HG03575 (cell line): Measurements from ENCODE around the gene CST4.
"Not testable (repeated sequence)": the region's sequence is repeated elsewhere in the genome, so short reads cannot be mapped to it uniquely, and the experiment has no call there.

Experiments
- ATAC-seq: cut with Tn5 transposase; IDR thresholded peaks from one replicate; pipeline ENCODE4 v1.9.1; 2021; ENCODE audit not compliant: unreplicated experiment, insufficient number of reproducible peaks, low FRiP score; ENCODE audit errors: extremely low read depth

CST4 gene

DNA sequence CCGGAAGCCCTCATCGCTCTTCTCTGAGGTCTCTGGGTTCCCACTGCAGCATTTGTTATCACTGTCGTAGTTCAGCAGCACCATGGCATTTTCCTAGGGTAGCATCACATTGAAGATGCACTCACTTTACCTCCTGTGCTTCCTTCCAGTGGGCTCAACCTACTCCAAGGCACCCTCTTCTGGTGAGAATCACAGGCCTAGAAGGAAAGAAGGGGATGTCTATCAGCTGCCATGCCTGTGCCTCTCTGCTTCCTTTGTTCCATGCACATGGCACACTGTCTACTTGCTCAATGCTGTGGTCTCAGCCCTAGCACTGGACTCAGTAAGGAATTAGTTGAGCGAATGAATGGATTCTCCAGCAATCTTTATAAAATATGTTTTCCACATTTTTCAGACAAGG is 22.6 kb downstream of the CST4 start:
- no peak for ATAC-seq

DNA sequence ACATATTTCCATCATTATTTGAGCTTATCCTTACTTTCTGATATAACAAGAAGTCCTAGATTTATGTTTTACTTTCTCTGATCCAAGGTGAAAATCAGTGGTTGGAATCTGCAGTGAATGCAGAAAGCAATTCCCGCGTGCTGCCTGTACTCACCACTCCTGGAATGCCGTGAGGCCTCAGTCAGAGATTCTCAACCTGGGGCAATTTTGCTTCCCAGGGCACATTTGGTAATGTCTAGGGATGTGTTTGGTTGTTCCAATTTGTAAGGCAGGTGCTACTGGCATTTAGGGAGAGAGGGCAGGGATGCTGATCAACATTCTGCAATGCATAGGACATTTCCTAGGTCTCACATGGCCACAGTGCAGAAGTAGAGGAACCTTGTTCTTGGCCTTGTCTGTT is 23.9 kb downstream of the CST4 start:
- ATAC-seq: no peak

- ATAC-seq: not testable (repeated sequence)
Measured at GRCh38 chr20:23664046-23664445, 24.8 kb downstream of the CST4 start.

GRCh38 chr20:23663180-23663579 is 25.7 kb downstream of the CST4 start:
- no peak for ATAC-seq

DNA sequence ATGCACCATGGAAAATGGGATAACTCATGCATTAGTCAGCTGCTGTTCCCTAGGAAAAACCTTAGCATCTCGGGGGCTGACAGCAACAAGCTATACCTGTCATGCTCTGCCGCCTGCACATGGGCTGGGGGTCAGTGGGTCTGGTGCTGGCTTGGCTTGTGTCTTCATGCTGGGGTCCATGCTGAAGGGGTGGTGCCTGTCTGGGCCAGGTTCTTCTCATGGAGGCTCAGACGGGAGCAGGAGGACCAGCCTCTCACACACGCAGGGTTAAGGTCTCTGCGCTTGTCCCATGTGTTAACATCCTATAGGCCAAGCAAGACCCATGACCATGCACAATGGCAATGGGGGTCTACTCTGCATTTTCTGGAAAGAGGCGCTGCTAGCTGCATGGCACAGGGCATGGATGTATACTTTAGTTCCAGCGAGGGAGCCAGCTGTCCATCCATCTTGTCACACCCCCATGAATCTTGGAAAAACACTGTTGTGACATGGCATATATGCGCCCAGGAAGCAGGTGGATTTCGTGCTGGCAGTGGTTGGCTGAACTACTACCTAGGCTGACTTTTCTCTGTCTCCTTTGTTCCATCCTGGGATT is 26.5 kb downstream of the CST4 start:
- ATAC-seq: no peak

- ATAC-seq: no peak
Measured at GRCh38 chr20:23661002-23661429, 27.8 kb downstream of the CST4 start.

GRCh38 chr20:23659989-23660837 is 28.6 kb downstream of the CST4 start:
- ATAC-seq: no peak

GRCh38 chr20:23659610-23659988 is 29.2 kb downstream of the CST4 start:
- ATAC-seq: not testable (repeated sequence)

GRCh38 chr20:23658989-23659609 is 29.7 kb downstream of the CST4 start:
- no peak for ATAC-seq

- no peak for ATAC-seq
Measured at GRCh38 chr20:23658336-23658735, 30.5 kb downstream of the CST4 start.

- ATAC-seq: no peak
Measured at GRCh38 chr20:23657202-23657601, 31.6 kb downstream of the CST4 start.

- ATAC-seq: no peak
Measured at GRCh38 chr20:23656372-23656771, 32.5 kb downstream of the CST4 start.

- no peak for ATAC-seq
Measured at GRCh38 chr20:23655491-23656211, 33.2 kb downstream of the CST4 start.

GRCh38 chr20:23654717-23655116 is 34.1 kb downstream of the CST4 start:
- ATAC-seq: no peak

DNA sequence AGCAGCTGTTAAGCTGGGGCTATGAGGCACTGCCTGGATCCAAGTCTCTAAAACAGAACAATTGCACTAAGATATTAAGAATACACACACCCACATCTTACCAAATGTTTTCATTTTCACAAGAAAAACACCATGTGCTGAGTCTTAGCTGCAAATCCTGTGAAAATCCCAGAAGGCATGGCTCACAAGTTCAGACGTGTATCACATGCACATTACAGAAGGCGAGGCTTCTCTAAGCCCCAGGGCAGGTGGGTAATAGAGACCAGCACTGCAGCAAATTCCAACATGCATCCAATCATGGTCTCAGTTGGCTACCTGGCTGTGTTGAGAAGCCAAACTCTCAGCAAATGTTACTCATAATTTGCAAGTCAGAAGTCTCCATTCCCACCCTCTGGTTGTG is 34.8 kb downstream of the CST4 start:
- no peak for ATAC-seq

DNA sequence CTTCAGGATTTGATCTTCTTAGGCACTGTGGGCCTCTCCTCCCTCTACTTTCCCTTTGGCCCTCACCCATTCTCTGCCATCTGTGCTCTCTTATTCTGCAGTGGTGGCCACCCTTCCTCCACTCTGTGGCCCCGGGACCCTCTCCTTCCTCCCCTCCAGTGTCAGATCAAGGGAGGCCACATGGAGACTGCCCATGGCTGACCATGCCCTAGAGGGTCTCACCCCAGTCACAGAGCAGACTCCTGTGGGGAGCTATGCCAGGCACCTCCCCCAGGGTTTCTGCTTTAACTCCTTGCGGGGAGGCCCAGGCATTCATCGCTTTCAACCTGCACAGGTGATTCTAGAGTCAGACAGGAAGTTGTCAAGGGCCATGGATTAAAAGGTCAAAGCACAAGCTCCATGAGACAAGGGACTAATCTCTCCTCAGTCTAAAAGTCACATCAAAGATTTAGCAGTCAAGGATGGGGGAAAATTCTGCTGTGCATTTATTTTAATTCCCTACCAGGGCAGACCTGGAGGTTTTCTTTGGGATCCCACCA is 35.4 kb downstream of the CST4 start:
- ATAC-seq: no peak

DNA sequence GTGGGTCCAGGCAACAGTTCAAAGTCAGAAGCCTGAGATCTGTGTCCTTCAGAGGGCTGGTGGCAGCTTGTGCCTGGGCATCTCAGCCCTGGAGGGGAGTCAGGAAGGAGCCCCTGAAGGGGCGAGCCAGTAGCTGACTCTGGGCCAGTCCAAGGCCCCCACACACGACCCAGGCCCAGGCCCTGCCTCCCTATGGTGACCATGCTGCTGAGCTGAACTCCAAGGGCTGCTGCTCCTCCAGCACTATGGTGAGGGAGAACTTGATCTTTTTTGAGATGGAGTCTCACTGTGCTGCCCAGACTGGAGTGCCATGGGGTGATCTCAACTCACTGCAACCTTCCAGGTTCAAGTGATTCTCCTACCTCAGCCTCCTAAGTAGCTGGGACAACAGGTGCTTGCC is 35.9 kb downstream of the CST4 start:
- no peak for ATAC-seq

DNA sequence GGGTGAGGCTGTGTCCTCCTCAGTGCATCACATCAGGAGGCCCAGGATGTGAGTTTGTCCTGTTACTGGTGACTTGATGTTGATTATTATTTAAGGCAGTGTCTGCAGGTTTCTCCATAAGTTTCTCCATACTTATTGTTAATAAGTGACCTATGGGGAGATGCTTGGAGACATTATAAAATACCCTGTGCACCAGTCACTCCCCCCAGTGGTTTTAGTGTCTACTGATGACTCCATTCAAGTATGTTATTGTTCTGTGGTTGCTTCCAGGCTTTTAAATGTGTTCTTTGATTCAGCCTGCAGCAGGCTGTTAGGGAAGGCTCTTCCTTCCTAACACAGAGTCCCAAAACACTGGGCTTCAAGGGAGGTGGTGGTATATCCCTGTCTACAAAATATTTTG is 36.5 kb downstream of the CST4 start:
- no peak for ATAC-seq

DNA sequence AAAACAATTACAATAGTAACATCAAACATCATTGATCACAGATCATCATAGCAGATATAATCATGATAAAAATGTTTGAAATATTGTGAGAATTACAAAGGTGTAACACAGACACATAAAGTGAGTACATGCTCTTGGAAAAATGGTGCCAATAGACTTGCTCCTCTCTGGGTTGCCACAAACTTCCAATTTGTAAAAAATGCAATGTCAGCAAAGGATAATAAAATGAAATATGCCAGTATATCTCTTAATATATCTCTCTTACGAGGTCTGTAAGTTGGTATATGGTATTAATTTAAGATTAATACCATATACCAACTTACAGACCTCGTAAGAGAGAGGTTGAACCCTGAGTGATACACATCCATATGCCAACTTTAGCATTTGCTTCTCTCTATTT is 37.7 kb downstream of the CST4 start:
- no peak for ATAC-seq
